ENCODE results near the gene FYCO1. TPM values are rescaled to one million over a fixed set of nuclear protein-coding genes. Genes with fewer than 3 reads are reported as not detected.
A peak's percentile ranks its signal among the peaks of the same experiment; 100 is the strongest.

FYCO1 gene
- polyA plus RNA-seq, 1 donor (not counting 4 experiments of a cell fraction or from before 2014, with no cell fraction given), result 6.1 TPM

DNA sequence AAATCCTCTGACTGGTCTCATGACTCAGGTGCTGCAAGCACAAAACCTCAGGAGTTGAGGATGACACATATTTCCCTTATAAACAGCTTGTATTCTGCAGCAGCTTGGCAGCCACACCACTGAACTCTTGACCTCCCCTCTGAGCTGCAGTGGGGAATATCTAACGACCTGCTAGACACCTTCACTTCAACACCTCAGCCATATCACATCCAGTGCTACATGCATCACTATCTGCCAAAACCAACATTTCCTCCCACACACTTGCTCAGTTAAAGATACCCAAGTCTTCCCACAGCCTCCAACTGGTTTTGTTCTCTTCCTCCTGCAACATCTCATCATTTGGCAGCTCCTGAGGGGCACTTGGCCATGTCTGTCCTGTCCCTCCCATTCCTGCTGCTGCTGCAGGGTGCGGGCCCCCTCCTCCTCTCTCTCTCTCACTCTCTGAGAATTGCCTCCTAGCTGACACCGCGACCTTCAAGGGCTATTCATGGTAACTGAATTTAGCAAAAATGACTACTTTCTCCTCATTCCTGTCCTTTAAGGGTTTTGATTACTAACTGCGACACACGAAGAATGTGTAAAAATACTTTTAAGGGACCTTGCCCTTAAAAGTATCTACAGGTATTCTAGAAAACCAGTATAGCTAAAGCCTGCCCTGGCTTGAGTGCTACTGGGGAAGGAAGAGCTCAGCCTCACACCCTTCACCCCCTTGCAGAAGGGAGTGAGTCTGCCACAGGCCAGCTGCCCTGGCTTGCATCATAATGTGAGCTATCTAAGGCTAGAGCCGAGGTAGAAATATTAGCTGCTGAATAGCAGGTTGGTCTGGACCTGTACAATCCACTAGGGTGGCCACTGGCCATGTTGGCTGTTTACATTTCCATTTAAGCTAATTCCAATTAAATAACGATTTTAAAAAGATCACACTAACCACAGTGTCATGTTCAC is 114.3 kb downstream of the FYCO1 start:
- dilution Hi-C loops (cut with MboI; ENCODE audit: extremely low pct_ligation_motif_present, low sequenced_read_pairs), result no loop called here
- DNase-seq (ENCODE audit: low read depth, low spot score), result no peak

GRCh38 chr3:45880725-45881077 is 114.9 kb downstream of the FYCO1 start:
- H4K20me1 ChIP-seq (ENCODE audit: control insufficient read depth, extremely low read depth, insufficient read depth, low read length), result no peaks in the 10 kb centered on the region
- H3K9me1 ChIP-seq (ENCODE audit: control insufficient read depth, extremely low read depth, insufficient read depth, low read length), result no peaks in the 10 kb centered on the region
- DNase-seq (ENCODE audit: low read depth, low spot score) (no peak), FAIRE-seq (no peak)
- no peak overlapping the region for H3K9ac ChIP-seq (ENCODE audit: control insufficient read depth, extremely low read depth, insufficient read depth, low read length)
- dilution Hi-C loops (cut with MboI; ENCODE audit: extremely low pct_ligation_motif_present, low sequenced_read_pairs), result no loop called here
- no peak overlapping the region for H3K4me3 ChIP-seq (ENCODE audit: control insufficient read depth in 2 of 3, extremely low read depth in 1 of 3, insufficient read depth in 2 of 3, low read depth in 1 of 3, low read length in 3 of 3)
- H2AFZ ChIP-seq (ENCODE audit: control insufficient read depth, low read length), result no peak overlapping the region
- H3K79me2 ChIP-seq (ENCODE audit: control insufficient read depth, insufficient read depth, low read length), result no peaks in the 10 kb centered on the region
- TF ChIP-seq, protein P1, sequence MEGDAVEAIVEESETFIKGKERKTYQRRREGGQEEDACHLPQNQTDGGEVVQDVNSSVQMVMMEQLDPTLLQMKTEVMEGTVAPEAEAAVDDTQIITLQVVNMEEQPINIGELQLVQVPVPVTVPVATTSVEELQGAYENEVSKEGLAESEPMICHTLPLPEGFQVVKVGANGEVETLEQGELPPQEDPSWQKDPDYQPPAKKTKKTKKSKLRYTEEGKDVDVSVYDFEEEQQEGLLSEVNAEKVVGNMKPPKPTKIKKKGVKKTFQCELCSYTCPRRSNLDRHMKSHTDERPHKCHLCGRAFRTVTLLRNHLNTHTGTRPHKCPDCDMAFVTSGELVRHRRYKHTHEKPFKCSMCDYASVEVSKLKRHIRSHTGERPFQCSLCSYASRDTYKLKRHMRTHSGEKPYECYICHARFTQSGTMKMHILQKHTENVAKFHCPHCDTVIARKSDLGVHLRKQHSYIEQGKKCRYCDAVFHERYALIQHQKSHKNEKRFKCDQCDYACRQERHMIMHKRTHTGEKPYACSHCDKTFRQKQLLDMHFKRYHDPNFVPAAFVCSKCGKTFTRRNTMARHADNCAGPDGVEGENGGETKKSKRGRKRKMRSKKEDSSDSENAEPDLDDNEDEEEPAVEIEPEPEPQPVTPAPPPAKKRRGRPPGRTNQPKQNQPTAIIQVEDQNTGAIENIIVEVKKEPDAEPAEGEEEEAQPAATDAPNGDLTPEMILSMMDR (optimal IDR thresholded peaks at IDR 0.05 in 1 of 3, IDR thresholded peaks at IDR 0.05 in 1 of 3, conservative IDR thresholded peaks at IDR 0.05 in 1 of 3; ENCODE audit: extremely low read depth in 1 of 3, insufficient read depth in 2 of 3, low read length in 3 of 3), result no peak
- TF ChIP-seq EZH2 (IDR thresholded peaks at IDR 0.05; ENCODE audit: low read length), result no peak
- H3K27ac ChIP-seq (ENCODE audit: control insufficient read depth, insufficient read depth, low read length), result no peak overlapping the region
- H3K36me3 ChIP-seq (ENCODE audit: control insufficient read depth in 2 of 2, extremely low read depth in 1 of 2, insufficient read depth in 2 of 2, low read length in 2 of 2), result no peaks in the 10 kb centered on the region
- H3K27me3 ChIP-seq (ENCODE audit: control insufficient read depth, extremely low read depth, insufficient read depth, low read length), result peaks cover 23% of the 10 kb centered on the region
- no peak overlapping the region for H3K4me2 ChIP-seq (ENCODE audit: control insufficient read depth, extremely low read depth, insufficient read depth, low read depth, low read length)
- H3K9me3 ChIP-seq (ENCODE audit: control insufficient read depth, low read depth, low read length), result no peaks in the 10 kb centered on the region
- H3K4me1 ChIP-seq (ENCODE audit: control insufficient read depth, extremely low read depth, insufficient read depth, low read length), result peaks cover 4% of the 10 kb centered on the region

More for the DNA sequence above, 114.3 kb downstream of the FYCO1 start:
- no peak overlapping the region for H3K27ac ChIP-seq (ENCODE audit: control insufficient read depth, insufficient read depth, low read length)
- peaks cover 4% of the 10 kb centered on the region for H3K4me1 ChIP-seq (ENCODE audit: control insufficient read depth, extremely low read depth, insufficient read depth, low read length)
- H3K27me3 ChIP-seq (ENCODE audit: control insufficient read depth, extremely low read depth, insufficient read depth, low read length), result peaks cover 18% of the 10 kb centered on the region
- no peaks in the 10 kb centered on the region for H3K36me3 ChIP-seq (ENCODE audit: control insufficient read depth in 2 of 2, extremely low read depth in 1 of 2, insufficient read depth in 2 of 2, low read length in 2 of 2)
- FAIRE-seq, result peak; percentile 39
- TF ChIP-seq, protein P1 (optimal IDR thresholded peaks at IDR 0.05 in 1 of 3, IDR thresholded peaks at IDR 0.05 in 1 of 3, conservative IDR thresholded peaks at IDR 0.05 in 1 of 3; ENCODE audit: extremely low read depth in 1 of 3, insufficient read depth in 2 of 3, low read length in 3 of 3), result no peak
- TF ChIP-seq EZH2 (IDR thresholded peaks at IDR 0.05; ENCODE audit: low read length), result no peak
- H3K4me2 ChIP-seq (ENCODE audit: control insufficient read depth, extremely low read depth, insufficient read depth, low read depth, low read length), result no peak overlapping the region
- no peak overlapping the region for H3K9ac ChIP-seq (ENCODE audit: control insufficient read depth, extremely low read depth, insufficient read depth, low read length)
- no peaks in the 10 kb centered on the region for H3K9me3 ChIP-seq (ENCODE audit: control insufficient read depth, low read depth, low read length)
- no peak overlapping the region for H3K4me3 ChIP-seq (ENCODE audit: control insufficient read depth in 2 of 3, extremely low read depth in 1 of 3, insufficient read depth in 2 of 3, low read depth in 1 of 3, low read length in 3 of 3)
- H3K79me2 ChIP-seq (ENCODE audit: control insufficient read depth, insufficient read depth, low read length), result no peaks in the 10 kb centered on the region
- no peaks in the 10 kb centered on the region for H4K20me1 ChIP-seq (ENCODE audit: control insufficient read depth, extremely low read depth, insufficient read depth, low read length)
- no peaks in the 10 kb centered on the region for H3K9me1 ChIP-seq (ENCODE audit: control insufficient read depth, extremely low read depth, insufficient read depth, low read length)
- H2AFZ ChIP-seq (ENCODE audit: control insufficient read depth, low read length), result no peak overlapping the region
